IPS-NIHi7 (cell line): ENCODE measurements around the gene DONSON.
"Not testable (repeated sequence)": the region's sequence is repeated elsewhere in the genome, so short reads cannot be mapped to it uniquely, and the experiment has no call there.

Experiments
- DNase-seq: peaks from one replicate; pipeline ENCODE4 v3.0.0; 2012; ENCODE audit warnings: mixed read lengths; ENCODE audit errors: extremely low spot score

The DONSON gene, protein sequence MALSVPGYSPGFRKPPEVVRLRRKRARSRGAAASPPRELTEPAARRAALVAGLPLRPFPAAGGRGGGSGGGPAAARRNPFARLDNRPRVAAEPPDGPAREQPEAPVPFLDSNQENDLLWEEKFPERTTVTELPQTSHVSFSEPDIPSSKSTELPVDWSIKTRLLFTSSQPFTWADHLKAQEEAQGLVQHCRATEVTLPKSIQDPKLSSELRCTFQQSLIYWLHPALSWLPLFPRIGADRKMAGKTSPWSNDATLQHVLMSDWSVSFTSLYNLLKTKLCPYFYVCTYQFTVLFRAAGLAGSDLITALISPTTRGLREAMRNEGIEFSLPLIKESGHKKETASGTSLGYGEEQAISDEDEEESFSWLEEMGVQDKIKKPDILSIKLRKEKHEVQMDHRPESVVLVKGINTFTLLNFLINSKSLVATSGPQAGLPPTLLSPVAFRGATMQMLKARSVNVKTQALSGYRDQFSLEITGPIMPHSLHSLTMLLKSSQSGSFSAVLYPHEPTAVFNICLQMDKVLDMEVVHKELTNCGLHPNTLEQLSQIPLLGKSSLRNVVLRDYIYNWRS

DNA sequence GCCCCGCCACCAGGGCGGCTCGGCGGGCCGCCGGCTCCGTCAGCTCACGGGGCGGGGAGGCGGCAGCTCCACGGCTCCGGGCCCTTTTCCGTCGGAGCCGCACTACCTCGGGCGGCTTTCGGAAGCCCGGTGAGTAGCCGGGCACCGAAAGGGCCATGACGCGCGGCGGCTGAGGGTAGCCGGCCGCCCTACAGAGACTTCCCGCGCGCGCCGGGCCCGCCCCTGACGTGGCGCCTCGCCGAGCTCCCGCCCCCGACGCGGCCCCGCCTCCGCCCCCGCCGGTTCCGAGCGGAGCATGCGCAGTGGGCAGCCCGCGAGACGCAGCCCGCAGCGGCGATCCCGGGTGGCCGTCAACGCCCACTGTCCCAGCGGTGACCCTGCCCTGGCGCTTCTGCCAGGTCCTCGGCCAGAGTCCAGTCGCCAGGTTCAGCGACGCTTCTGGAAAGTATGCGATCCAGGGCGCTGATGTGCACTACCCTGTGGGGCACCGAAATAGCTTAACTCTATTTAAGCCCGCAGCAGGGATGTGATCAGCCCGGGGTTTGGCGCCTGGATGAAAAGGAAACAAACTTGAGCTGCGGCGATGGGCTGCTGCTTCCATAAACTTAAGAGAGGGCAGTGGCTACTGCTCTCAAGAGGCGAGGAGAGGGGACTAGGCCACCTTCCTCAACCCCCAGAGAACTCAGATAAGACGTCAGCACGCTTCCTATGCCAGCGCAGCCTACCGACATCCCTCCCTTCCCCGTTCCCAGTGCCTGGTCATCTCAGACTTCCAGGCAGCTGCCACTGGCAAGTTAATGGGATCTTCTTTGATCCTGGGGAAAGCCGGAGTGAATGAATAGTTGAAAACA lies at the start of gene DONSON:
Gene DONSON (minus strand): TSS at position 200 of the 851 bp plus-strand sequence. CDS start 43 bp downstream, at position 157.
- DNase-seq: peak; percentile 99

DNA sequence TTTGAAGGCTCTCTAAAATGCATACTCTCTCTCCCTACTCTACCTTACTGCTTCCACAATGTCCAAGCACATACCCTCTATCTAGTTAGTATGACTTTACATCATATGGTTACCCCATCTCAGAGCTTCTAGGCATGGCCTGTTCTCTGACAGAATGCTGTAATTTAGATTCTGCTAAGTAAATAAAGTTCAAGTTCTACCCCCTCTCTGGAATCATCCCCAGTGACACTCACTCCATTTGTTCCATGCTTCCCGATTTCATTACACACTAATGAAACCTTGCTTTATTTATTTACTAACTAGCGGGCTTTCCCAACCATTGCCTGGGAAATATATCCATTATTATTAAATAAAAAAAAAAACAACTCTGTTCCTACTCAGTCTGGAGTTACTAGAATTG lies 45.8 kb upstream of the DONSON start:
- no peak for DNase-seq

DNA sequence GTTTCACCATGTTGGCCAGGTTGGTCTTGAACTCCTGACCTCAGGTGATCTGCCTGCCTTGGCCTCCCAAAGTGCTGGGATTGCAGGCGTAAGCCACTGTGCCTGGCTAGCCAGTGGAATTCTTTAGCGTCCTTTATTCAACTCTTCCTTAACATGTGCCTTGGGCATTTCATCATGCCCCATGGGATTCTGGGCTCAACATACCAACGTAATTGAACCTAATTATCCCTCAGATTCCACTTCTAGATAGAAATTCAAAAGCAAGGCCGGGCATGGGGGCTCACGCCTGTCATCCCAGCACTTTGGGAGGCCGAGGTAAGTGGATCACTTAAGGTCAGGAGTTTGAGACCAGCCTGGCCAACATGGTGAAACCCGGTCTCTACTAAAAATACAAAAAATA lies 37.7 kb upstream of the DONSON start:
- not testable (repeated sequence) for DNase-seq

DNA sequence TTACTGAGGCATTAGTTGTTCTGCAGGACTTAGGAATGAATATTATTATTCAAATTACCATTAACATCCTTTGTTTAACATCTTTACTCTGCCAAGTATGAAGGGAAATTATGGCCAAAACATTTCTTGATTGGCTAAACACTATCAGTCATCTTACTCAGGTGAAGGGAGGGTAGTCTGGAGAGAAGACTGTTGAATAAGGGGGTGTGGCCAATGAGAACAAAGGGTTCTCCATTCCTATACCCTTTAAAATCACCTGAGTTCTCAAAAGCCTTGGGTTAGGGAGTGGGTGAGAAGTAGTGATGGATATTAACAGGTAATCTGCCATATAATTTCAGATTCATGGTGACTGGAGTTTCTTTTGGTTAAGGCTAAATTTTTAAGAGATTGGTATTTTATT lies 33.8 kb upstream of the DONSON start:
- DNase-seq: peak; percentile 41

DNA sequence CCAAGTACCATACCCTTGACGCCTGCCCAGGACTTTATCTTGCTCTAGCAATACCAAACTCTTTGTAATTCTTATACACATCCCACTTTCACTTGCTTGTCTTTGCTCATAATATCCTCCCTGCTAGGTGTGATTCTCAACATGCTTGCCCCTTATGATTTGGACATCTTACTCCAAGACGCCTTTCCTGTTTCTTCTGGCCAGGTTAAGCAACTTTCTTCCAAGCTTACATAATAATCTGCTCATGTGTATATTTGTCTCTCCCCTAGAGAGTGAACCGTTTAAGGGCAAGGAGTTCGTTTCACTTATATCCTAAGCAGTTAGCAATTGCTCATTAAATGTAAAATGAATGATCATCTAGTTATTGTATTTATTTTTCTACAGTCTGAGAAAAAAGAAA lies 31.2 kb upstream of the DONSON start:
- DNase-seq: no peak

DNA sequence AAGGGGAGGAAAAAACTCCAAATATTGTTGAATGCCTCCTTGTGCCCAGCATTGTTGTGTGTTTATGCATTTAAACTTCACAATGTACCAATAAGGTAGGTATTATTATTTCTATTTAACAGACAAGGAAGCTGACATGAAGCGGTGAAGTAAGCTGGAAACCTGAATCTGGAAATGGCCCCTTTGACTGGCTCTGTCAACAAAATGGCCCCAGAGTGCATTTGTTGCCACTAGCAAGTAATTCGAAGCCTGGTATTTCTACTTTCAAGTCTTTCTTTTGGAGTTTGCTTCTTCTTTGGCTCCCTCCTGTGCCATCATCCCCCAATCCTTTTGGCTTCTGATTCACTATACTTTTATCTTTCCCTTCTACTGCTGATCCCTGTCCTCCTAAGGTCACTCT lies 29.9 kb upstream of the DONSON start:
- DNase-seq: peak; percentile 11

DNA sequence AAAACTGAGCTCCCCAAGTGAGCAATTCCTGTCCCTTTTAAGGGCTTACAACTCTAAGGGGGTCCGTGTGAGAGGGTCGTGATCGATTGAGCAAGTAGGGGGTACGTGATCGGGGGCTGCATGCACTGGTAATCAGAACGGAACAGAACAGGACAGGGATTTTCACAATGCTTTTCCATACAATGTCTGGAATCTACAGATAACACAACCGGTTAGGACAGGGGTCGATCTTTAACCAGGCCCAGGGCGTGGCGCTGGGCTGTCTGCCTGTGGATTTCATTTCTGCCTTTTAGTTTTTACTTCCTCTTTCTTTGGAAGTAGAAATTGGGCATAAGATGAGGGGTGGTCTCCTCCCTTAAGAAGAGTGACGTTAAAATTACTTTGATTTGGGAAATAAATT lies 29.1 kb upstream of the DONSON start:
- not testable (repeated sequence) for DNase-seq

DNA sequence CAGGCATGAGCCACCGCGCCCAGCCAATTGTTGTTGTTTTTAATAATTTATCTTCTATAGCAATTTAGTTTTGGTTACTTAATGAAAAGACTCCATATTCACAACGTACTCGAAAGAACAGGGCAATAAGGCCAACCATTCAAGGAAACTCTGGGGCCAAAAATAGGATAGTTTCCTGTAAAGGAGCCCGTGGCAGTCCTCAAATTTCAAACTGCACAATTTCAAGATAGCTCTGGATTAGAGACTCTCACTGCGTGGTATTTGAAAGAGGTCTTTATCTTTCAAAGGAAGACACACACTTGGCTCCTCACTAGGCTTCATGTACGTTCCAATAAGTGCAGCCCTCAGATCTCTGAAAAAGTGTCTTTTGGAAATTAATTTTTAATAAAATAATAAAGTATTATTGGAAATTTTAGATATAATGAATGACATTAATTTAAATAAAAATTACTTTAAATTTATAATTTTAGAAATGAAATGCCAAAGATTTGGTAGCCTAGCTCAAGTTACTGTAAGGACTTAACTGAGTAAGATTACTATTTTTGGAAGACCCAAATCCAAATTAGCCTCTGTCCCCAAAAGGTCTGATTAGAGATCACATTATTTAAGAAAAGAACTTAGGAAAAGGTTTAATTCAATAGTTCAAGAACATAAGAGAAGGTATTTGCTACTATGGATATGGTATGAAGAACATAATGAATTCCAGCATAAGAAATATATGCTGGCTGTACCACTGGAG lies 22.7 kb upstream of the DONSON start:
- no peak for DNase-seq

DNA sequence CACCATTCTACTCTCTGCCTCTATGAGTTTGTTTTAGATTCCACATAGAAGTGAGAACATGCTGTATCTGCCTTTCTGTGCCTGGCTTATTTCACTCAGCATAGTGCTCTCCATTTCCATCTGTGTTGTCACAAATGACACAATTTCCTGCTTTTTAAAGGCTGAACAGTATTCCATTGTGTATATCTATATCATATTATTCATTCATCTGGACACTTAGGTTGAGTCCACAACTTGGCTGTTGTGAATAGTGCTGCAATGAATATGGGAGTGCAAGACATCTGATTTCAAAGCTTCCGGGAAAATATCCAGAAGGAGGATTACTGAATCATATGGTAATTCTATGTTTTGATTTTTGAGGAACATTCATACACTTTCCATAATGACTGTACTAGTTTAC lies 20.1 kb upstream of the DONSON start:
- no peak for DNase-seq

DNA sequence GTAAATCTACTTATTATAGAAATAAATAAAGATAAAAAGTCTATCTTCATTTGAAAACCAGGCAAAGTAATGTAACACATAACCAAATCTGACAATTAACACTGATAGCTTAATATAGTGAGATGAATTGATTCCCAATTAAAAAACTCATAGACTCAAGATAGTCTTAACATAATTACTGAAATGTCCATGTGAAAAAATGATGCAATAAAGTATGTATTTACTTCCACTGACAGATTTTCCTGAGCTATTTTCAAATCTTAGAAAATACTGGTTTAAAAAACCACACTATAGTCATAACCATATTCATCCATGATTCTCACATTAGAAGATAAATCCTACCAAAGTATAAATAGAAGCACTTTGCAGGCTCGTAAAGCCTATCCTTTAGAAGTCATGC lies 9.6 kb upstream of the DONSON start:
- no peak for DNase-seq

DNA sequence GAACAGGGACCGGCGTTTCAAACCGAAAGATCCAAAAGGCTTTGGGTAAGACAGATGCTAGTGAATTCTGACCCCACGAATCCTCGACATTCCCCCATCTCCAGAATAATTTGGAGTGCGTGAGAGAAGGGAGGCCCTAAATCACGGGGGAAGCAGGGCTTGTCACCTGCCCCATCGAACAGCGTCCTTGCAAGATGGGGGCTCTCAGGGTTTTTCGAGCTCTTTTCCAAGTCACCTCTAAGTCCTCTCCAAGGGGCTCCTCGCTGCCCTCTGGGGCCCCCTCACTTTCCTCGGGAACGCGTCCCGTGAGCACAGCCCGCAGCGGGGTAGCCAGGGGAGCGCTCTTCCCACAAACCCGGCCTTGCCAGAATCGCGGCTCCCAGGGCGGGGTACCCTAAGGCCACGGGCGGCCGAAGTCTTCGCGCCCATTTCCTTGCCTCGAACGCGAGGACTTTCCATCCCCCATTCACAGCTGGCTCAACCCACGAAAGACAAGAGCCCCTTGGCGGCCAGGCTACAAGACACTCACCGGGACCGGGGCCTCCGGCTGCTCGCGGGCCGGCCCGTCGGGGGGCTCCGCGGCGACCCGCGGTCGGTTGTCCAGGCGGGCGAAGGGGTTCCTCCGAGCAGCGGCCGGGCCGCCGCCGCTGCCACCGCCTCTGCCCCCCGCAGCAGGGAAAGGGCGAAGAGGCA lies 546 bp downstream of the DONSON start:
- peak; percentile 26 for DNase-seq

DNA sequence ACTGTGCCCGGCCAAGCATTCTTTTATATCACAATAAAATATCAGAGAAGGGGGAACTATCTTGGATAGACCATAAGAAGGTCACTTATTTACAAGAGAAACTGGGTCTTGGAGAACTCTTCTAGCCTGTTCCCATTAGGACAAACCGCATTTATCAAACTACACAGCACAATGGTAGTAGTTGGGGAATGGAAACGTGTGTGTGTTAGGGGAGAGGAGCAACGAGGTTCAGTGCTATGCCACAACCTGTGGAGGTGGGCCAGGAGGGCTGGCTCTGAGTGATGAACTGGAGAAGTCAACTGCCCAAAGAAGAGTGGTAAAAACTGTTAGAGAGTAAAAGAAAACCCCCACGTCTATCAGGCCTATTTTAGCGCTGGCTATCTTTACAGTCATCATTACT lies 1.6 kb downstream of the DONSON start:
- no peak for DNase-seq

DNA sequence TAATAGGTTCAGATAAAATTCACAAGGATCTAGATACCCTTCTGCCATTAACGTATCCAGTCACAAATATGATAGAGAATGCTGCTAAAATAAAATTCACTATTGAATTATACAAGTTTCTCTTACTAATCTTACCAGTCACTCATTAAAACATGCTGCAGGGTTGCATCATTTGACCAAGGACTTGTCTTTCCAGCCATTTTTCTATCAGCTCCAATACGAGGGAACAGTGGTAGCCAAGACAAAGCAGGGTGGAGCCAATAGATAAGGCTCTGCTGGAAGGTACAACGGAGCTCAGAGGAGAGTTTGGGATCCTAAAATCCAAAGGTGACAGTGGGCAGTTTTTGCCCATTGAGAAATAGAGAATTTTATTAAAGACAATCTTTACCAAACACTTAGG lies 4.0 kb downstream of the DONSON start:
- no peak for DNase-seq

DNA sequence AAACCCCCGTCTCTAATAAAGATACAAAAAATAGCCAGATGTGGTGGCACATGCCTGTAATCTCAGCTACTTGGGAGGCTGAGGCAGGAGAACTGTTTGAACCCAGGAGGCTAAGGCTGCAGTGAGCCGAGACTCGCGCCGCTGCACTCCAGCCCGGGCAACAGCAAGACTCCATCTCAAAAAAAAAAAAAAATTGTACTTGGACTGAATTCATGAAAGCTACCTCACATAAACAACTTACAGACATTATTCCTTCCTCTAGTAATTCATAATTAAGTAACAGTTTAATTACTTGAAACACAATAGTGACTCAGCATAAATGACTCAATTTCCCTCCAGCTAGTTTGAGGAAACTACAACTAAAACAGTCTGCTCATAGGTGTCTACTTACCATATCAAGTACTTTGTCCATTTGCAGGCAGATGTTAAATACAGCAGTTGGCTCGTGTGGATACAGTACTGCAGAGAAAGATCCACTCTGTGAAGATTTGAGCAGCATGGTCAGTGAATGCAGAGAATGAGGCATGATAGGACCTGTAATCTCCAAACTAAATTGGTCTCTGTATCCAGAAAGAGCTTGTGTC lies 9.4 kb downstream of the DONSON start:
- no peak for DNase-seq

DNA sequence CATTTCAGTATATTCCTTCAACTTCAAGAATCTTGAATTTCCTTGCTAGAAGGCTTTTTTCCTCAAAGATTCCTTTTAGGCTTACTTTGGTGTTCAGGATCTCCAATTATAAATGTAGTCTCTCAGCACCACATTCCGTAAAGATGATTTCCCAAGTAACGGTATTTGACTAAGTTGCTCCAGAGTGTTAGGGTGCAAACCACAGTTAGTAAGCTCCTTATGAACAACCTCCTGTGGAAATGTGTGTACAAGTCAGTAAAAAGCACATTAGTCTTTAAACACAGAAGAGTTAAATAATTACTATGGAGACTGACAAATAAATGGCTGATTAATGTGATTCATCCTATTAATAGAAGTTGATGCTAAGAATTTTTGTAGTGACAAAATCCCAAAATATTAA lies 10.3 kb downstream of the DONSON start:
- no peak for DNase-seq

DNA sequence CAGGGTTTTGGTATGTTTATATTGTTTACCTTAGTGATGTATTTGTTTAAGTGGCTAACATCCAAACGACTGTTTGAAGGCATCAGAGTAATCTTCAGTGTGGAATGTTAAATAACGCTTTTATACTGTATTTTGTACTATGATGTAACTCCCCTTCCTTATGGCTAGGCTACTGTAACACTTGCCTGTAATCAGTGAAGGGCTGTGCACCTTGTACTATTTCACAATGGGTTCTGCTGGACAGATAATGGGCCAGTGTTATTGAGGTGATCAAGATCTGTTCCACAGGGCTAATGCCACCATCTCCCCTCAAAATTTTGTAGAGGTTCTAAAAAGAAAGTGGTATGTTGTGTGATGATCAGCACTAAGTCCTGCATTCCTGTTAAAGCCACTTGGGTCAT lies 11.7 kb downstream of the DONSON start:
- DNase-seq: not testable (repeated sequence)

DNA sequence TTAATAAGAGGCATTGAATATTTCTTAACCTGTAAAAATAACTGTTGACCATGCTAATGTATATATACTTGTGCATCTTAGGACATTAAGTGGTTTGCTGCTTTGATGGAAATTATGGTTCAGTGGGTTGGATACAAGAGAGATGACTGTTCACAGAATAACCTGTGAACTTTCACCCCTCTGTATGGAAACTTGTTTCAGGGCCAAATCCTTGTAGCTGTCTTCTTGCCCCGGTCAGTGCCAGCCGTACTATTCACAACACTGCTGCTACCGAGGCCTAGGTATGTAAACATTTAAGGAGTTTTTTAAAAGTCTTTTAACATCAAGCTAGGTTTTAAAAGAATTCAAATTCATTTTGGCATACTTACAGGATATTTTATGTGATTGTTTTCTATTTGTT lies 16.1 kb downstream of the DONSON start:
- no peak for DNase-seq

DNA sequence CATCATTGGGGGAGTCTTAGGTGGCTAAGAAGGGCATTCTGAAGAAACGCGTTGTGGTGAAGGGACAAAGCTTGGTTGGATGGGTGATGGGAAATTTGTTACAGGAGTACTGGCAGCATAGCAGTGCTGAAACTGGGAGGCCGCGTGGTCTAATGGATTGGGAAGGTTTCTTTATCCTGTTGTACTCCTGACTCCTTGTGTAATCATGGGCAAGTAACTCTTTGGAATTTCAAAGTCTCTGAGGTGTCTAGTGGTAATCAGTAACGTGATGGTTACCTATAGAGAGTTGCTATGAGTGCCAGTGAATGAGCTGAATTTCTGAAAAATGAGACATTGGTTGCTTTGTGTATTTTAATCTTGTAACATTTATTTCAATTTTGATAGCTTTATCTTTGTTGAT lies 18.5 kb downstream of the DONSON start:
- no peak for DNase-seq

DNA sequence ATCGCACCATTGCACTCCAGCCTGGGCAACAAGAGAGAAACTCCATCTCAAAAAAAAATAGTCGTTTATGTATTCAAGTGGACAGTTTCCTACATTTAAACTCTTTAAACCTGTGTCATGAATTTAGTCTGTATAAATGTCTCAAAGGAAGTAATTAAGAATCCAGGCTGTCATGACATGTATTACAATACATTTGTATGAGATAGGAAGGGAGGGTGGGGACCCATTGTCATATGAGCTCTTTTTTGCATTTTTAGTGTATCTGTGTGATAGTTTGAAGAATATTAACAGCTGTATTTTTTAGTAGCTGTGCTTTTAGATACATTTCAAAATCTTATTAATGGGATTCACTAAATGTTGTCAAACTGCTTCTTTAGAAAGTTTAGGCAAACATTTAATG lies 20.0 kb downstream of the DONSON start:
- DNase-seq: no peak

DNA sequence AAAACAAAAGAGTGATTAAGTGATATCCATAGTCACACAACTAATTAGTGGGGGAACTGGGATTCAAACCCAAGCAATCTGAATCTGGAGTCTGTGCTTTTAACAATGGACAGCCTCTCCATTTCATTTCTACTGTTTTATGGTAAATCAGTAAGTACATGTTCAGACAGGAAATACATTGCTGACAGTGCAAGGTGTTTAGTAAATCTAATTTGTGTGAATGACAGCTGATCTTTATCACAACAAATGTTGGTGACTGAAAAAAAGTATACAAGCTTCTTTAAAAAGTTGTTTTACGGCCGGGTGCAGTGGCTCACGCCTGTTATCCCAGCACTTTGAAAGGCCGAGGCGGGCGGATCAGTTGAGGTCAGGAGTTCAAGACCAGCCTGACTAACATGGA lies 20.6 kb downstream of the DONSON start:
- DNase-seq: no peak

DNA sequence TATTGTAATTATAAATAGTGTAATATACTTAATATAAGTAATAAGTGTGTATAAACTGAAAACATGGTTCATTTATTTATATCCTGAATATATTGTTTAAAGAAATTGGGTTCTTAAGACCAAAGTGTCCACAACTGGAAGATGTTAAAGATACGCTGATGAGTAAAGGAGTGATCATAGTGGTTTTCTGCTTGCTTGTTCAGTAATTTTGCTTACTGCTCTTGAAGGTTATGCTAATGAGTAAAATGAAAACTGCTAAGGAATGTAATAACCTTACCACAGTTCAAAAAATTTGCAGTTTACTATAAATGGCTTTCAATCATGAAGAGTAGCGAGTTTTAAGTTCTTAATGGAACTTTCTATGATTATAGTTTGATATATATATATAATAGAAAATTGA lies 22.0 kb downstream of the DONSON start:
- DNase-seq: no peak
